B cell (primary cell): ENCODE data around the gene PLEKHG2.

Source experiments
- EZH2 ChIP-seq: IDR thresholded peaks from 2 replicates; pipeline ENCODE4 v1.6.1; 2012; ENCODE audit warnings: borderline replicate concordance, low read depth, mild to moderate bottlenecking, moderate library complexity, low read length; ENCODE audit not compliant: insufficient read depth, poor library complexity, severe bottlenecking
- TF ChIP-seq, protein P1 (sequence below): fragments of 200-600 bp; IDR thresholded peaks from one replicate; pipeline ENCODE4 v1.8.0; 2022; ENCODE audit warnings: antibody characterized with exemption, mild to moderate bottlenecking

DNA sequence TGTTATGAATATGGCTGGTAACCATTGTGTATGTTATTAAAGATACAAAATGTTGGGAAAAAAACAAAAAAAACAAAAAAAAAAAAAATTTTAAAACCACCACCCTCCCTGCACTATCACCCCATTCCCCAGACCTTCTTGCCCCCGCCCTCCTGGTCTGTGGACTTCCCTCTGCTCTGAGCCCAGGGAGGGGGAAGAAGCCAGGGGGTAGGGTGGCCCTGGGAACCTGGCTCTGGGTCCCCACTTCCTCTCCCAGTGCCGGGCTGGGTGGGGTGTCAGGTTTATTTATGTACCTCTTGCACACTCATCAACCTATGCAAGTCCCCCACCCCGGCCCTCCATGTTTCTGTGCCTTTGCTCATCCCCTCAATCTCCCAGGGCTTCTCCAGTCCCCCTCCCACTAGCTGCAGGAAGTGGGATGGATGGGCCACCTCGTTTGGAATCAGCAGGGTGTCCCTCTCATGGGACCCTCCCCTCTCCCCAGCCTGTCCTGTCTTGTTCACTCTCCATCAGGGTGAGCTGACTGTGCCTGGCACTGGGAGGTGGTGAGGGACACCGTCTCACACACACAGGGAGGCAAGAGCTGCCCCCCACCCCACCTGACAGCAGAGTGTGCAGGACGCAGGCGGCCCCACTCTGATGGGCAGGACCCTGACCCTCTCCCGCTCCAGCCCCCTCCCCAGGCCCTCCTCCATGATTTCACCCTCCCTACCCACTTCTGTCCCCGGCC, 27.5 kb upstream of the PLEKHG2 start:
- TF ChIP-seq, protein P1, sequence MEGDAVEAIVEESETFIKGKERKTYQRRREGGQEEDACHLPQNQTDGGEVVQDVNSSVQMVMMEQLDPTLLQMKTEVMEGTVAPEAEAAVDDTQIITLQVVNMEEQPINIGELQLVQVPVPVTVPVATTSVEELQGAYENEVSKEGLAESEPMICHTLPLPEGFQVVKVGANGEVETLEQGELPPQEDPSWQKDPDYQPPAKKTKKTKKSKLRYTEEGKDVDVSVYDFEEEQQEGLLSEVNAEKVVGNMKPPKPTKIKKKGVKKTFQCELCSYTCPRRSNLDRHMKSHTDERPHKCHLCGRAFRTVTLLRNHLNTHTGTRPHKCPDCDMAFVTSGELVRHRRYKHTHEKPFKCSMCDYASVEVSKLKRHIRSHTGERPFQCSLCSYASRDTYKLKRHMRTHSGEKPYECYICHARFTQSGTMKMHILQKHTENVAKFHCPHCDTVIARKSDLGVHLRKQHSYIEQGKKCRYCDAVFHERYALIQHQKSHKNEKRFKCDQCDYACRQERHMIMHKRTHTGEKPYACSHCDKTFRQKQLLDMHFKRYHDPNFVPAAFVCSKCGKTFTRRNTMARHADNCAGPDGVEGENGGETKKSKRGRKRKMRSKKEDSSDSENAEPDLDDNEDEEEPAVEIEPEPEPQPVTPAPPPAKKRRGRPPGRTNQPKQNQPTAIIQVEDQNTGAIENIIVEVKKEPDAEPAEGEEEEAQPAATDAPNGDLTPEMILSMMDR = no peak
- TF ChIP-seq EZH2 = no peak
